Measurements from ENCODE around the gene ADAM21.
"Not testable (repeated sequence)": the region's sequence is repeated elsewhere in the genome, so short reads cannot be mapped to it uniquely, and the experiment has no call there.

DNA sequence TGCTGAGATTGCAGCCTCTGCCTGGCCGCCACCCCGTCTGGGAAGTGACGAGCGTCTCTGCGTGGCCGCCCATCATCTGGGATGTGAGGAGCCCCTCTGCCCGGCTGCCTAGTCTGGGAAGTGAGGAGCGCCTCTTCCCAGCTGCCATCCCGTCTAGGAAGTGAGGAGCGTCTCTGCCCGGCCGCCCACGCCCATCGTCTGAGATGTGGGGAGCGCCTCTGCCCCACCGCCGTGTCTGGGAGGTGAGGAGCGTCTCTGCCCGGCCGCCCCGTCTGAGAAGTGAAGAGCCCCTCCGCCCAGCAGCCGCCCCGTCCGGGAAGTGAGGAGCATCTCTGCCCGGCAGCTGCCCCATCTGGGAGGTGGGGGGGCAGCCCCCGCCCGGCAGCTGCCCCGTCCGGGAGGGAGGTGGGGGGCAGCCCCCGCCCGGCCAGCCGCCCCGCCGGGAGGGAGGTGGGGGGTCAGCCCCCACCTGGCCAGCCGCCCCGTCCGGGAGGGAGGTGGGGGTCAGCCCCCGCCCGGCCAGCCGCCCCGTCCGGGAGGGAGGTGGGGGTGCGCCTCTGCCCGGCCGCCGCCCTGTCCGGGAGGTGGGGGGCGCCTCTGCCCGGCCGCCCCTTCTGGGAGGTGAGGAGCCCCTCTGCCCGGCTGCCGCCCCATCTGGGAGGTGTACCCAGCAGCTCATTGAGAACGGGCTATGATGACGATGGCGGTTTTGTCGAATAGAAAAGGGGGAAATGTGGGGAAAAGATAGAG, 25.6 kb downstream of the ADAM21 start:
- TF ChIP-seq, protein P1, sequence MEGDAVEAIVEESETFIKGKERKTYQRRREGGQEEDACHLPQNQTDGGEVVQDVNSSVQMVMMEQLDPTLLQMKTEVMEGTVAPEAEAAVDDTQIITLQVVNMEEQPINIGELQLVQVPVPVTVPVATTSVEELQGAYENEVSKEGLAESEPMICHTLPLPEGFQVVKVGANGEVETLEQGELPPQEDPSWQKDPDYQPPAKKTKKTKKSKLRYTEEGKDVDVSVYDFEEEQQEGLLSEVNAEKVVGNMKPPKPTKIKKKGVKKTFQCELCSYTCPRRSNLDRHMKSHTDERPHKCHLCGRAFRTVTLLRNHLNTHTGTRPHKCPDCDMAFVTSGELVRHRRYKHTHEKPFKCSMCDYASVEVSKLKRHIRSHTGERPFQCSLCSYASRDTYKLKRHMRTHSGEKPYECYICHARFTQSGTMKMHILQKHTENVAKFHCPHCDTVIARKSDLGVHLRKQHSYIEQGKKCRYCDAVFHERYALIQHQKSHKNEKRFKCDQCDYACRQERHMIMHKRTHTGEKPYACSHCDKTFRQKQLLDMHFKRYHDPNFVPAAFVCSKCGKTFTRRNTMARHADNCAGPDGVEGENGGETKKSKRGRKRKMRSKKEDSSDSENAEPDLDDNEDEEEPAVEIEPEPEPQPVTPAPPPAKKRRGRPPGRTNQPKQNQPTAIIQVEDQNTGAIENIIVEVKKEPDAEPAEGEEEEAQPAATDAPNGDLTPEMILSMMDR (IDR thresholded peaks at IDR 0.05) = not testable (repeated sequence)
- not testable (repeated sequence) for TF ChIP-seq POLR2A (IDR thresholded peaks at IDR 0.05)
